Neuronal stem cell (in vitro differentiated cells): ENCODE results near the gene MFRP.
A peak's percentile ranks its signal among the peaks of the same experiment; 100 is the strongest.

Experiments used
- DNase-seq: peaks from one replicate; pipeline ENCODE4 v3.0.0-alpha.2; 2013; ENCODE audit warnings: low spot score
- H2AFZ ChIP-seq: one replicate; pipeline ENCODE4 v1.6.1; 2013; ENCODE audit warnings: mild to moderate bottlenecking, low read length, inconsistent platforms
- H2AK5ac ChIP-seq: 2 replicates; pipeline ENCODE4 v1.6.1; 2013; ENCODE audit warnings: low read depth, mild to moderate bottlenecking, inconsistent platforms, low read length, moderate library complexity, mixed read lengths
- H2BK120ac ChIP-seq: 2 replicates; pipeline ENCODE4 v1.6.1; 2013; ENCODE audit warnings: low read depth, mild to moderate bottlenecking, inconsistent platforms, low read length, moderate library complexity, mixed read lengths
- H2BK12ac ChIP-seq: one replicate; pipeline ENCODE4 v1.6.1; 2013; ENCODE audit warnings: low read length, inconsistent platforms
- H2BK15ac ChIP-seq: 2 replicates; pipeline ENCODE4 v1.6.1; 2013; ENCODE audit warnings: mild to moderate bottlenecking, low read length, inconsistent platforms, mixed read lengths
- H2BK5ac ChIP-seq: one replicate; pipeline ENCODE4 v1.6.1; 2013; ENCODE audit warnings: inconsistent platforms, mild to moderate bottlenecking, low read length, moderate library complexity
- H3K14ac ChIP-seq: one replicate; pipeline ENCODE4 v1.6.1; 2013; ENCODE audit warnings: low read length, inconsistent platforms
- H3K18ac ChIP-seq: 2 replicates; pipeline ENCODE4 v1.6.1; 2013; ENCODE audit warnings: low read length, inconsistent platforms
- H3K23ac ChIP-seq: 2 replicates; pipeline ENCODE4 v1.6.1; 2013; ENCODE audit warnings: low read depth, mild to moderate bottlenecking, mixed read lengths, low read length, inconsistent platforms; ENCODE audit not compliant: poor library complexity
- H3K27ac ChIP-seq: replicated peaks from 3 replicates; pipeline ENCODE4 v1.5.1; 2013; ENCODE audit warnings: low read length, inconsistent platforms
- H3K27me3 ChIP-seq, 3 experiments: 2 replicates each; pipeline ENCODE4 v1.6.1; 2013; ENCODE audit warnings: low read length in 3 of 3, mild to moderate bottlenecking in 2 of 3, inconsistent platforms in 1 of 3, low read depth in 1 of 3, mixed read lengths in 1 of 3, moderate library complexity in 1 of 3; ENCODE audit not compliant: control insufficient read depth in 3 of 3, insufficient read depth in 3 of 3
- H3K36me3 ChIP-seq, 2 donors: replicated peaks in 1 of 2; 2 replicates each; pipeline ENCODE4 v1.6.1; 2013; ENCODE audit warnings: low read length in 2 of 2; ENCODE audit not compliant: control insufficient read depth in 2 of 2, insufficient read depth in 2 of 2
- H3K4ac ChIP-seq: 2 replicates; pipeline ENCODE4 v1.6.1; 2013; ENCODE audit warnings: inconsistent platforms, mild to moderate bottlenecking, low read length, moderate library complexity
- H3K4me1 ChIP-seq, 2 donors: 1 replicate in 1 of 2; 2 replicates in 1 of 2; pipeline ENCODE4 v1.6.1; 2013; ENCODE audit warnings: low read length in 2 of 2, low read depth in 1 of 2; ENCODE audit not compliant: control insufficient read depth in 2 of 2, insufficient read depth in 1 of 2
- H3K4me2 ChIP-seq: one replicate; pipeline ENCODE4 v1.6.1; 2013; ENCODE audit warnings: mild to moderate bottlenecking, low read length, inconsistent platforms; ENCODE audit not compliant: insufficient read depth, poor library complexity, severe bottlenecking
- H3K4me3 ChIP-seq, 2 donors: 2 replicates each; pipeline ENCODE4 v1.5.1; 2013; ENCODE audit warnings: low read length in 2 of 2, mild to moderate bottlenecking in 2 of 2, inconsistent platforms in 1 of 2, moderate library complexity in 1 of 2
- H3K79me1 ChIP-seq: one replicate; pipeline ENCODE4 v1.6.1; 2013; ENCODE audit warnings: low read depth, mild to moderate bottlenecking, inconsistent platforms, low read length, moderate library complexity
- H3K9ac ChIP-seq: one replicate; pipeline ENCODE4 v1.6.1; 2013; ENCODE audit warnings: mild to moderate bottlenecking, low read depth, low read length, inconsistent platforms; ENCODE audit not compliant: poor library complexity
- H3K9me3 ChIP-seq, 2 donors: replicated peaks in 1 of 2; 2 replicates each; pipeline versions ENCODE3 to v1.6.1; 2013; ENCODE audit warnings: low read length in 2 of 2, mild to moderate bottlenecking in 2 of 2, inconsistent platforms in 1 of 2, low read depth in 1 of 2, mixed read lengths in 1 of 2, moderate library complexity in 1 of 2; ENCODE audit not compliant: control insufficient read depth in 2 of 2, insufficient read depth in 1 of 2
- H4K8ac ChIP-seq: one replicate; pipeline ENCODE4 v1.6.1; 2013; ENCODE audit warnings: low read depth, mild to moderate bottlenecking, inconsistent platforms, low read length, moderate library complexity
- H4K91ac ChIP-seq: one replicate; pipeline ENCODE4 v1.6.1; 2013; ENCODE audit warnings: low read length, low read depth, mild to moderate bottlenecking, inconsistent platforms; ENCODE audit not compliant: poor library complexity
- WGBS, 2 donors: extraction: QIAGEN DNeasy Blood & Tissue Kit; methylation state at CpG; one replicate each; pipeline ENCODE4 v1.1.7; 2013; ENCODE audit warnings: missing lambda C conversion rate in 2 of 2, mixed read lengths in 1 of 2; ENCODE audit not compliant: insufficient read length in 2 of 2, insufficient replicate concordance in 1 of 2; ENCODE audit errors: extremely low coverage in 2 of 2; 5-methylcytosine and 5-hydroxymethylcytosine counted together

Gene MFRP

GRCh38 chr11:119366690-119367620 lies 20.4 kb upstream of the MFRP start:
- Histone ChIP-seq H3K4me2 (no peak overlapping the region), H3K4me1 (peaks cover 5 to 22% of the 10 kb centered on the region in 2 donors), H2BK120ac (no peak overlapping the region), H3K14ac (no peak overlapping the region), H2AFZ (no peak overlapping the region), H2BK15ac (no peak overlapping the region), H3K9ac (no peak overlapping the region), H4K8ac (no peak overlapping the region), H3K23ac (no peak overlapping the region), H2BK5ac (no peak overlapping the region), H3K27me3 (peaks cover 2 to 92% (median 24%) of the 10 kb centered on the region in 3 experiments), H3K4me3 (no peak overlapping the region), H3K4ac (no peak overlapping the region), H3K79me1 (no peaks in the 10 kb centered on the region), H3K36me3 (no peaks in the 10 kb centered on the region), H3K9me3 (peaks cover 3 to 4% of the 10 kb centered on the region in 2 donors), H2AK5ac (no peak overlapping the region), H3K27ac (no peak overlapping the region), H3K18ac (no peak overlapping the region), H4K91ac (no peak overlapping the region), H2BK12ac (no peak overlapping the region)
- no CpG with 5 or more reads among the region's 11 CpGs for whole genome bisulfite sequencing, 2 donors
- no peak for DNase-seq

- H3K27me3 ChIP-seq, result peaks cover 2 to 78% (median 24%) of the 10 kb centered on the region in 3 experiments
- no peak overlapping the region for H3K9ac ChIP-seq
- no peak overlapping the region for H2BK120ac ChIP-seq
- H3K27ac ChIP-seq, result no peak overlapping the region
- peaks cover 3 to 4% of the 10 kb centered on the region in 2 donors for H3K9me3 ChIP-seq
- H3K18ac ChIP-seq, result peak overlapping the region; percentile 27
- no CpG with 5 or more reads among the region's 6 CpGs for WGBS, 2 donors
- no peak for DNase-seq
- H2BK5ac ChIP-seq, result no peak overlapping the region
- no peak overlapping the region for H3K4ac ChIP-seq
- H3K14ac ChIP-seq, result no peak overlapping the region
- H4K8ac ChIP-seq, result no peak overlapping the region
- H3K4me2 ChIP-seq, result no peak overlapping the region
- H2AFZ ChIP-seq, result no peak overlapping the region
- peak overlapping the region in 1 of 2 donors; percentile 58 for H3K4me3 ChIP-seq
- H2AK5ac ChIP-seq, result no peak overlapping the region
- no peak overlapping the region for H2BK15ac ChIP-seq
- H3K79me1 ChIP-seq, result no peaks in the 10 kb centered on the region
- H3K4me1 ChIP-seq, result peaks cover 15 to 23% of the 10 kb centered on the region in 2 donors
- H2BK12ac ChIP-seq, result no peak overlapping the region
- no peaks in the 10 kb centered on the region for H3K36me3 ChIP-seq
- no peak overlapping the region for H4K91ac ChIP-seq
- no peak overlapping the region for H3K23ac ChIP-seq
Measured at GRCh38 chr11:119365071-119365591, 18.6 kb upstream of the MFRP start.

GRCh38 chr11:119363851-119364590 lies 17.5 kb upstream of the MFRP start:
- H3K18ac ChIP-seq, result peak overlapping the region; percentile 89
- peaks cover 2 to 70% (median 24%) of the 10 kb centered on the region in 3 experiments for H3K27me3 ChIP-seq
- H3K4me3 ChIP-seq, result peak overlapping the region; percentile 32 to 78
- peak overlapping the region; percentile 84 for H2AFZ ChIP-seq
- H3K9ac ChIP-seq, result no peak overlapping the region
- H4K8ac ChIP-seq, result no peak overlapping the region
- peak overlapping the region; percentile 70 for H3K23ac ChIP-seq
- H3K4ac ChIP-seq, result no peak overlapping the region
- H3K79me1 ChIP-seq, result no peaks in the 10 kb centered on the region
- no peak overlapping the region for H2BK12ac ChIP-seq
- H3K9me3 ChIP-seq, result peaks cover 3 to 4% of the 10 kb centered on the region in 2 donors
- no peak overlapping the region for H3K27ac ChIP-seq
- peak overlapping the region; percentile 91 for H2AK5ac ChIP-seq
- no CpG with 5 or more reads among the region's 88 CpGs for WGBS, 2 donors
- no peak overlapping the region for H3K14ac ChIP-seq
- H2BK5ac ChIP-seq, result no peak overlapping the region
- peak overlapping the region; percentile 79 for H3K4me2 ChIP-seq
- no peaks in the 10 kb centered on the region for H3K36me3 ChIP-seq
- peaks cover 15 to 23% of the 10 kb centered on the region in 2 donors for H3K4me1 ChIP-seq
- no peak overlapping the region for H2BK15ac ChIP-seq
- H4K91ac ChIP-seq, result no peak overlapping the region
- H2BK120ac ChIP-seq, result no peak overlapping the region
- peak; percentile 63 for DNase-seq
